AG04449 (cell line): ENCODE results near the gene GDF7.

Experiments used
- CTCF ChIA-PET: fragments of 350-600 bp; formaldehyde crosslinking; extraction: SDS; loops from one replicate; lab custom pipeline; 2021; ENCODE audit warnings: antibody characterized with exemption; lab: Yijun Ruan, JAX
- POLR2A ChIA-PET: fragments of 400-600, 350-600 bp; formaldehyde crosslinking; extraction: SDS; loops from one replicate; lab custom pipeline; 2020; ENCODE audit warnings: antibody characterized with exemption, inconsistent platforms; lab: Yijun Ruan, JAX
- DNase-seq: peaks from one replicate; pipeline ENCODE4 v3.0.0-alpha.2; 2010; ENCODE audit warnings: low read depth, low spot score
- H3K4me3 ChIP-seq: 2 replicates; pipeline ENCODE4 v1.5.1; 2011; ENCODE audit warnings: low read depth, mild to moderate bottlenecking, control low read depth, low read length
- CTCF ChIP-seq: IDR thresholded peaks from one replicate; pipeline ENCODE4 v1.5.1; 2011; ENCODE audit warnings: mild to moderate bottlenecking, moderate library complexity, low read length, control low read depth, inconsistent platforms; ENCODE audit not compliant: insufficient read depth; ENCODE audit errors: missing control alignments

The GDF7 gene

GRCh38 chr2:20662308-20662937 is 4.5 kb upstream of the GDF7 start:
- POLR2A ChIA-PET, result no interaction called here

GRCh38 chr2:20663196-20664070 is 3.5 kb upstream of the GDF7 start:
- TF ChIP-seq CTCF, result no peak
- ChIA-PET CTCF (interaction anchor here (0.8 to 10.0 kb wide), 10 partner anchors 9 to 454 kb away, joined by 3 to 382 read pairs (median 8); partner anchors contain the start of gene HS1BP3), POLR2A (no interaction called here)
- H3K4me3 ChIP-seq, result no peak overlapping the region
- DNase-seq, result no peak

More at GRCh38 chr2:20662308-20662937, 4.5 kb upstream of the GDF7 start:
- H3K4me3 ChIP-seq, result no peak overlapping the region
- no peak for TF ChIP-seq CTCF
- CTCF ChIA-PET, result interaction anchor here (0.7 to 10.0 kb wide), 30 partner anchors 8 to 455 kb away, joined by 3 to 382 read pairs (median 8); partner anchors contain the start of gene HS1BP3
- no peak for DNase-seq

GRCh38 chr2:20664071-20664390 is 2.9 kb upstream of the GDF7 start:
- ChIA-PET CTCF (interaction anchor here (0.9 to 10.0 kb wide), 6 partner anchors 9 to 454 kb away, joined by 3 to 382 read pairs (median 60); partner anchors contain the start of gene HS1BP3), POLR2A (no interaction called here)
- no peak for DNase-seq
- TF ChIP-seq CTCF, result no peak
- H3K4me3 ChIP-seq, result no peak overlapping the region

- POLR2A ChIA-PET, result no interaction called here
- no peak for DNase-seq
- TF ChIP-seq CTCF, result no peak
- CTCF ChIA-PET, result interaction anchor here (1.3 to 10.0 kb wide), 6 partner anchors 10 to 453 kb away, joined by 3 to 382 read pairs (median 60); partner anchors contain the start of gene HS1BP3
- H3K4me3 ChIP-seq, result no peak overlapping the region
These were observed 2.3 kb upstream of the GDF7 start for GRCh38 chr2:20664431-20665242.

DNA sequence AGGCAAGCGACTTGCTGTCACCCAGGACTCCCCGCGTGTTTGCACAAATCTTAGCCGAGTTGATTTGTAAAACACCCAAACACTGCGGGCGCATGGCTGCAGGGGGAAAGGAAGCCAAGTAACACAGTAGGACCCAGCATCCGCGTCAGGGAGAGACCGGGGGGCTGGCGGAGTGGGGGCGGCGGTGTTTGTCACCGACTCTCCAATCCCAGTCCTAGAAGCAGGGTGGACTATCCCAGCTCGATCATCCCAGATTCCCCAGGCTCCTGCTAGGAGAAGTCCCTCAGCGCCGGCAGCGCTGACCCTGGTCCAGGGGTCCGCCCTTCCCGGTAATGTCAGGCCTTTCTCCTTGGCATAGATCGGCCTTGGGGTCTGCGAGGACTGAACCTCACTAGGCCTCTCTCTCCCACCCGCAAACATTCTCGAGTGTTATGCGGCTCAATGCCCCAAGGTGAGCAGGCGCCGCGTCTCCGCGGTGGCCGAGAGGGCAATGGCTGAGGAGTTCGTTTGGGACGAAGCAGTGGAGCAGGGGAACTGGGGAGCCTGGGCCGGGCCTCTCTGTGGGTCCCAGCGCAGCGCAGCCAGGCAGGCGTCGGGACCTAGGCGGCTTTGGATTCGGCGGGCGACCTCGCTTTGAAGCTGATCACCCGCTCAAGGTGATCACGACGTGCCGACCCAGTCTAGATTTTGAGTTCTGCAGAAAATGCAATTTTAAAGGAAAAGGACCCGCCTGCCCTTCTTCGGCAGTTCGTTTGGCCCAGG is 1.5 kb upstream of the GDF7 start:
- POLR2A ChIA-PET, result no interaction called here
- CTCF ChIA-PET, result interaction anchor here (1.0 to 10.0 kb wide), 9 partner anchors 9 to 363 kb away, joined by 3 to 382 read pairs (median 5); partner anchors contain the start of gene HS1BP3
- TF ChIP-seq CTCF, result no peak
- DNase-seq, result no peak
- no peak overlapping the region for H3K4me3 ChIP-seq
